ENCODE measurements around the gene FOXJ1.

GRCh38 chr17:76163919-76164318, 22.9 kb upstream of the FOXJ1 start:
- TF ChIP-seq CTCF (IDR thresholded peaks at IDR 0.05) (no peak), EP300 (IDR thresholded peaks at IDR 0.05) (no peak), POLR2A (IDR thresholded peaks at IDR 0.05) (no peak)
